Breast epithelium (tissue), 3 donors: Measurements from ENCODE around the gene CDCP2.

ENCODE experiments used
- POLR2A ChIP-seq: fragments of 450-650 bp; IDR thresholded peaks from one replicate; pipeline ENCODE4 v1.6.1; 2016; ENCODE audit warnings: antibody characterized with exemption, mild to moderate bottlenecking, moderate library complexity
- TF ChIP-seq, protein P1 (sequence below), 3 donors: fragments of 450-650 bp; IDR thresholded peaks; one replicate each; pipeline ENCODE4 v1.5.1; 2016 to 2017; ENCODE audit warnings: antibody characterized with exemption in 3 of 3, mild to moderate bottlenecking in 3 of 3, moderate library complexity in 3 of 3

- TF ChIP-seq, protein P1, sequence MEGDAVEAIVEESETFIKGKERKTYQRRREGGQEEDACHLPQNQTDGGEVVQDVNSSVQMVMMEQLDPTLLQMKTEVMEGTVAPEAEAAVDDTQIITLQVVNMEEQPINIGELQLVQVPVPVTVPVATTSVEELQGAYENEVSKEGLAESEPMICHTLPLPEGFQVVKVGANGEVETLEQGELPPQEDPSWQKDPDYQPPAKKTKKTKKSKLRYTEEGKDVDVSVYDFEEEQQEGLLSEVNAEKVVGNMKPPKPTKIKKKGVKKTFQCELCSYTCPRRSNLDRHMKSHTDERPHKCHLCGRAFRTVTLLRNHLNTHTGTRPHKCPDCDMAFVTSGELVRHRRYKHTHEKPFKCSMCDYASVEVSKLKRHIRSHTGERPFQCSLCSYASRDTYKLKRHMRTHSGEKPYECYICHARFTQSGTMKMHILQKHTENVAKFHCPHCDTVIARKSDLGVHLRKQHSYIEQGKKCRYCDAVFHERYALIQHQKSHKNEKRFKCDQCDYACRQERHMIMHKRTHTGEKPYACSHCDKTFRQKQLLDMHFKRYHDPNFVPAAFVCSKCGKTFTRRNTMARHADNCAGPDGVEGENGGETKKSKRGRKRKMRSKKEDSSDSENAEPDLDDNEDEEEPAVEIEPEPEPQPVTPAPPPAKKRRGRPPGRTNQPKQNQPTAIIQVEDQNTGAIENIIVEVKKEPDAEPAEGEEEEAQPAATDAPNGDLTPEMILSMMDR (IDR thresholded peaks at IDR 0.05) = no peak
- TF ChIP-seq POLR2A = no peak
Observed at GRCh38 chr1:54193453-54193852, 40.7 kb upstream of the CDCP2 start.
